ENCODE data around the gene CLK3.
"Not testable (repeated sequence)": the region's sequence is repeated elsewhere in the genome, so short reads cannot be mapped to it uniquely, and the experiment has no call there.

The CLK3 gene

DNA sequence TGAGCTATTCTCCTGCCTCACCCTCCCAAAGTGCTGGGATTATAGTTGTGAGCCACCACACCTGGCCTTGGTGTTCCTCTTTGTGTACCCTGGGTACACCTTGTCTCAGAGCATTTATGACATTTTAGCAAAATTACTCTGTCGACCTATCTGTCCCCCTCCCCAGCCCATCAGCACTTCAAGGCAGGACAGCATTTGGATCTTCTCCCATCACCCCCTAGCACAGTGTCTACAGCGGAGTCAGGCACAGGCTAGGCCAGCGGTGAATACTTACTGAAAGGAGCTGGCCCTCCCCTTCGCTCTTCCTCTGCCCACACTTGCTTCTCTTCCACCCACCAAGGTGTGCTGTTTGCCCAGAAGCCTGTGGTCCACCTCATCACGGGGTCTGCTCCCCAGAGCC is 20.4 kb upstream of the CLK3 start:
- no peak overlapping the region for H3K27ac ChIP-seq
- TF ChIP-seq, protein P1, sequence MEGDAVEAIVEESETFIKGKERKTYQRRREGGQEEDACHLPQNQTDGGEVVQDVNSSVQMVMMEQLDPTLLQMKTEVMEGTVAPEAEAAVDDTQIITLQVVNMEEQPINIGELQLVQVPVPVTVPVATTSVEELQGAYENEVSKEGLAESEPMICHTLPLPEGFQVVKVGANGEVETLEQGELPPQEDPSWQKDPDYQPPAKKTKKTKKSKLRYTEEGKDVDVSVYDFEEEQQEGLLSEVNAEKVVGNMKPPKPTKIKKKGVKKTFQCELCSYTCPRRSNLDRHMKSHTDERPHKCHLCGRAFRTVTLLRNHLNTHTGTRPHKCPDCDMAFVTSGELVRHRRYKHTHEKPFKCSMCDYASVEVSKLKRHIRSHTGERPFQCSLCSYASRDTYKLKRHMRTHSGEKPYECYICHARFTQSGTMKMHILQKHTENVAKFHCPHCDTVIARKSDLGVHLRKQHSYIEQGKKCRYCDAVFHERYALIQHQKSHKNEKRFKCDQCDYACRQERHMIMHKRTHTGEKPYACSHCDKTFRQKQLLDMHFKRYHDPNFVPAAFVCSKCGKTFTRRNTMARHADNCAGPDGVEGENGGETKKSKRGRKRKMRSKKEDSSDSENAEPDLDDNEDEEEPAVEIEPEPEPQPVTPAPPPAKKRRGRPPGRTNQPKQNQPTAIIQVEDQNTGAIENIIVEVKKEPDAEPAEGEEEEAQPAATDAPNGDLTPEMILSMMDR (IDR thresholded peaks at IDR 0.05; ENCODE audit: low read depth, low read length, missing control alignments) = no peak
- no peak for DNase-seq
- H3K4me3 ChIP-seq (ENCODE audit: low read depth, low read length) = no peak overlapping the region
- peaks cover 5% of the 10 kb centered on the region for H3K36me3 ChIP-seq (replicated peaks)
- in situ Hi-C loops (cut with HindIII; ENCODE audit: low pct_ligation_motif_present, low sequenced_read_pairs) = no loop called here
- H3K27me3 ChIP-seq (replicated peaks) = no peaks in the 10 kb centered on the region

DNA sequence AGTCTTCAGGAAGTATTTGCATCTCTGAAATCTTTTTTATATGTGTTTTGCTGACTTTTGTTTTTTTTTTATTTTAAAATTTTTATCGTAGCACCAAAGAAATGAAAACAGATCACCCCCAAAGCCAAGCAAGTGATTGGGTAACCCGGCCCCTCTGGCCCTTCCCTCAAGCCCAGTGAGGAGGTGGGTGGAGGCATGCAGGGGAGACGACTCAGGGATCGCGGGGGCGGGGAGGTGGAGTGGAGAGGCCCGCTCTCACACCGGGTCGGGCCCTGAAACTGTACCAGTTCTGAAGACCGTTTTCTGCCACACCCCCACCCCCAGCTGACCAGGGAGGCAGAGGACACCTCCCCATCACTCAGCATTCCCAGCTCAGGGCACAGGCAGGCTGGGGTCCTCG is 18.9 kb upstream of the CLK3 start:
- H3K36me3 ChIP-seq (replicated peaks); DNase-seq; H3K4me3 ChIP-seq (ENCODE audit: low read depth, low read length); in situ Hi-C loops (cut with HindIII; ENCODE audit: low pct_ligation_motif_present, low sequenced_read_pairs); H3K27me3 ChIP-seq (replicated peaks); H3K27ac ChIP-seq: not testable (repeated sequence)

DNA sequence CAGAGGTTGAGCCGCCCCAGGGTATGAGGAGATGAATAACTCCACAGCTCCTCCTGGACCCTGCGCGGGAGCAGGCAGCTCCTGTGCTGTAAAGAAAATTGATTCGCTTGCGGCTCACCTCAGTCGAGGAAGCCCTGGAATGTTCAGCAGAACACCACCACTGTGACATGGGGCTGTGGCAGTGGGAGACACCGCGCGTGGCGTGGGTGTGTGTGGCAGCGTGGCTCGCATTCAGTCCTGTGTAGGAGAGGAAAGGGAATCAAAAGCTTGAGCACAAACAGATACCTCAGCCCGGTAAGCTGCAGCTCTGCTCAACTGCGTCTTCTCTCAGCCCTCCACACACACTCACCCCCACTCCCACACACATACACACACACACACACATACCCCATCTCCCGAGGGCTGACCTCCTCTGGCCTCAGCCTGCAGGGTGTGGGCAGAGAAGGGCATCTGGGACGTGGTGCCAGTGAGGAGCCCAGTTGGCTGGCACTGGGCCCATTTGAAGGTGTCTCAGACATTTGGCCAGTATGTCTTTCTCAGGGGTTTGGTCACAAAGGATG is 18.4 kb upstream of the CLK3 start:
- H3K27me3 ChIP-seq (replicated peaks); in situ Hi-C loops (cut with HindIII; ENCODE audit: low pct_ligation_motif_present, low sequenced_read_pairs); H3K4me3 ChIP-seq (ENCODE audit: low read depth, low read length); H3K27ac ChIP-seq; DNase-seq; H3K36me3 ChIP-seq (replicated peaks): not testable (repeated sequence)

DNA sequence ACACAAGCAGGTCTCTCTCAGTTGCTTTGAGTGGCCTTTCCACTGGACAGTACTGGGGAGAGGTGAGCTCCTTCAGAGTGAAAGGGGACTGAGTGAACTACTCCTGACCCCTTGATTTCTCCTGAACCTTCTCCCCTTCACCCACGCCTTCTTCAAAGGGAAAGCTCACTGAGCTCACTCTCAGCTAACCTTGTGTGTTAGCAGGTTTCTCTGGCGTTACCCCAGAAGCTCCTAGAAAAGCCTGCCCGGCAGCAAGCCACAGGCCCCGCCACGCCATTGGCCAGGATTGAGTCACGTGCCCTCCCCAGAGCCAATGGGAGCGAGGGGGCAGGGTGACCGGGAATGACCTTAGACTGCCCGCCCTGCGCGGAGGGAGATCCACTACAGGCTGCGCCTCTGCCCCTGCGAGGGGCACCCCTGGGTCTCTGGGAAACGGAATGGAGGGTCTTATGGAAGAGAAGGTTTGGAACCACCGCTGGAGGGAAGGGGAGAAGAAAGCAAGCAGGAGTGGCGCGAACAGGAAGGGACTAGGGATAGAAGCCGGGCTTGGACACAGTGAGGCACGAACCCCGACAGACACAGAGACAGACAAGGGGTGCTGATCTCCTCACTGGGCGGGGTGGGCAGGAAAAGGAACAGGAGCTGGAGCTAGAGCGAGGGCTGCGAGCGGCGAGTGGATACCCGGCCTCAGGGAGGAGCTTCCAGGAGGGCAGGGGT is 17.4 kb upstream of the CLK3 start:
- TF ChIP-seq, protein P1 (IDR thresholded peaks at IDR 0.05; ENCODE audit: low read depth, low read length, missing control alignments) = no peak

DNA sequence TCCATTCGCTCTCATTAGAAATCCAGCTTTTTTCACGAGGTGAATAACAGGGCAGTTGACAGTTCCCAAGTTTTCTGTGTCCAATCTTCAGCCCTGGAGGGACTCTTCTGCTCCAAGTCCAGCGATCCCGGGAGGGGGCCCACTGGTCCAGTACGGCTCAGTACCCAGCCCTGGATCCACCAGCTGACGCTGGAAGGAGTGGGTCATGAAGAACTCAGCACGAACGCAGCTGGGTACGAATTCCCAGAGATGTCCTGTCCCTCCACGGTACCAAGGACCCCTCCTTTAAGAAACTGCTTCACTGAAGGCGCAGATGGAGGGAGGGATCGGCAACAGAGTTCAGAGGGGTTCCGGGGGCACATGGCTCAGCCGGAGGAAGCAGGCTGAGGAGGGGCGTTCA is 16.5 kb upstream of the CLK3 start:
- TF ChIP-seq, protein P1 (IDR thresholded peaks at IDR 0.05; ENCODE audit: low read depth, low read length, missing control alignments) = no peak
- in situ Hi-C loops (cut with HindIII; ENCODE audit: low pct_ligation_motif_present, low sequenced_read_pairs) = no loop called here
- no peaks in the 10 kb centered on the region for H3K27me3 ChIP-seq (replicated peaks)
- no peak for DNase-seq
- H3K36me3 ChIP-seq (replicated peaks) = no peaks in the 10 kb centered on the region
- no peak overlapping the region for H3K27ac ChIP-seq
- H3K4me3 ChIP-seq (ENCODE audit: low read depth, low read length) = no peak overlapping the region

More for the DNA sequence above, 17.4 kb upstream of the CLK3 start:
- H3K36me3 ChIP-seq (replicated peaks) = peaks cover 2% of the 10 kb centered on the region
- H3K27me3 ChIP-seq (replicated peaks) = no peaks in the 10 kb centered on the region
- DNase-seq = peak; percentile 80
- H3K4me3 ChIP-seq (ENCODE audit: low read depth, low read length) = peak overlapping the region; percentile 64
- no peak overlapping the region for H3K27ac ChIP-seq
- in situ Hi-C loops (cut with HindIII; ENCODE audit: low pct_ligation_motif_present, low sequenced_read_pairs) = no loop called here

DNA sequence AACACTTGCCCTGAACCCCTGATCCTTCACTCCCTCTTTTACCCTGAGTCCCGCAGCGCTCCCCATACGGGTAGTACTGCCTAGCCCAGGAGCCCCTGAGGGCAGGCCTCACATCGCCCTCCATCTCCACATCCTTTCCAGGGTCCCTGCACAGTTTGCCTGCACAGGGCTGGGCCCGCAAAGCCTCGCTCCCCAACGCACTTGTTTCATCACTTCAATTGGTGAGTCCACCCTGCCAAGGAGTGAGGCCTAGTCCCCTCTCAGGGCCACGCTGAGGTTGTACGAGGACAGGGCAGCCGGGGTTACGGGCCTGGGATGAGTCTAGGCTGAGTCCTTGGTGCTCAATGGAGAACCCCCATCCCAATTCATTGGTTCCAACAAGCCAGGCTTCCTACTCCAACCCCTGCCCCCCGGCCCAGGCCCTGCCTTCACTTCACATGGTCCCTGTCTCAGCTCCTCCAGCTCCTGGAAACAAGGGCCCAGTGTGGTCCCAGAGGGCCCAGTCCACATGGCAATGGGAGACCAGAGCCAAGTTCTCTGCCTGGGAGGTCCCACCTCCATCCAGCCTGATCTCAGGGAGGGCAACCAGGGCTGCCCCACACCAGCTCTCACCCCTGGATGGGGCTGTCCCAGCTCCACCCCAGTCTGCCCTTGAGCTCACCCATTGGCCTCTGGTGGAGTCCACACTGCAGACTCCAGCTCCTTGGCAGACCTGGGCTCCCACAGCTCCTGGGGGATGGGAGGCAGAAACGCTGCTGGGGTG is 12.4 kb upstream of the CLK3 start:
- no peak for DNase-seq
- Histone ChIP-seq H3K36me3 (replicated peaks) (no peaks in the 10 kb centered on the region), H3K4me3 (ENCODE audit: low read depth, low read length) (no peak overlapping the region), H3K27ac (no peak overlapping the region), H3K27me3 (replicated peaks) (no peaks in the 10 kb centered on the region)
- in situ Hi-C loops (cut with HindIII; ENCODE audit: low pct_ligation_motif_present, low sequenced_read_pairs) = no loop called here
- TF ChIP-seq, protein P1 (IDR thresholded peaks at IDR 0.05; ENCODE audit: low read depth, low read length, missing control alignments) = no peak
